Chondrocyte (in vitro differentiated cells): Measurements from ENCODE around the gene MACC1. TPM values are rescaled to one million over a fixed set of nuclear protein-coding genes. Genes with fewer than 3 reads are reported as not detected.
A peak's percentile ranks its signal among the peaks of the same experiment; 100 is the strongest.

Source experiments
- DNase-seq: peaks from one replicate; pipeline ENCODE4 v3.0.0; 2021; ENCODE audit warnings: mixed read lengths, low spot score
- H3K27ac Mint-ChIP-seq: one replicate; pipeline ENCODE4 v1.8.0; 2021; ENCODE audit warnings: mild to moderate bottlenecking, moderate library complexity, mixed read lengths; ENCODE audit not compliant: unreplicated experiment
- H3K27me3 Mint-ChIP-seq: 2 replicates; pipeline ENCODE4 v1.8.0; 2021; ENCODE audit warnings: low read depth, mixed read lengths
- H3K36me3 Mint-ChIP-seq: 2 replicates; pipeline ENCODE4 v1.8.0; 2021; ENCODE audit warnings: low read depth, mixed read lengths
- H3K4me1 Mint-ChIP-seq: 2 replicates; pipeline ENCODE4 v1.8.0; 2021; ENCODE audit warnings: low read depth, mild to moderate bottlenecking, mixed read lengths
- H3K4me3 Mint-ChIP-seq: one replicate; pipeline ENCODE4 v1.8.0; 2021; ENCODE audit warnings: mild to moderate bottlenecking, moderate library complexity, mixed read lengths; ENCODE audit not compliant: unreplicated experiment
- H3K9me3 Mint-ChIP-seq: 2 replicates; pipeline ENCODE4 v1.8.0; 2021; ENCODE audit warnings: low read depth, mixed read lengths
- total RNA-seq: library from RNA; stranded (reverse); gene quantifications from 3 replicates; pipeline ENCODE4 v1.2.1, GENCODE V29; 2021
- TF ChIP-seq, protein P1 (sequence below): fragments of 200-600 bp; sonication (generic); IDR thresholded peaks from 2 replicates; pipeline ENCODE4 v1.5.0; 2021; ENCODE audit warnings: antibody characterized with exemption, mild to moderate bottlenecking, moderate library complexity

MACC1 gene
- total RNA-seq, 1 donor from 2014 or later = not detected

DNA sequence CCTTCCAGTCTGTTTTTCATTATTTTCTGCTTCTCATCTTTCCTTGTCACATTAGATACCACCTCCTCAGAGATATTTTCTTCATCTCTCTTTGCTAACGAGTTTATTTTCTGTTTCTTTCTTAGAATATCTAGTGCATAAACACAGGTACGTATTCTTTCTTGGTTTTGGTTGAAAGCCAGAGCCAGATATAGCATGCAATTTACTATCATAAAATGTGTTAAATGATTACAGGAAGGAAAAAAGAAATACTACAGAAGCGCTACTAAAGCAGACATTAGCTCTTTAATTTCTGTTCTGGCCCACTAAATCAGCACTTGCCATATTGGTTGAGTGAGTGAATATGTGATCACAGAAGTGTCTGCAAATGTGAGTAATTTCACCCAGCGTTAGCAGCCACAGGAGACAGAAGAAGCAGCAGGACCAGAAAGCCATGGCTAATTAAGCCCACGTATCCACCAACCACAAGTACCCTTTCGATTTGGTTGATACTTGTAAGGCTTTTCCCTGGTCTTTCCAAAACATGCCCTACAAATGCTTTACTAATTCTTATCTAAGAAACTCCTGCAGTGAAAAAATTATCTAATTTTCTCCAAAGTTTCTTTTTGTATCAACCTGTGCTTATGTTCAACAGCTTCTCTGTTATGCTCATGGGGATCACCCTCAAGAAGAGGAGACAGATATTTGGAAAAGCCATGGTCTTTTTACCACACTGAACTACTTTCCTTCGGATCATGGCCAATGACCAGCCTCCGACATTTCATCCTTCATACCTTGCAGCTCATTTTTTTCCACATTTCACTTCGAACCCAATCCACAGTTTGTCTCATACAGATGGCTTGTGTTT, 23.1 kb upstream of the MACC1 start:
- no peak for DNase-seq
- Mint-ChIP-seq H3K4me3 (no peak overlapping the region), H3K36me3 (no peaks in the 10 kb centered on the region), H3K27me3 (no peaks in the 10 kb centered on the region), H3K9me3 (no peaks in the 10 kb centered on the region), H3K4me1 (peaks cover 21% of the 10 kb centered on the region), H3K27ac (peak overlapping the region; percentile 28)
- TF ChIP-seq, protein P1, sequence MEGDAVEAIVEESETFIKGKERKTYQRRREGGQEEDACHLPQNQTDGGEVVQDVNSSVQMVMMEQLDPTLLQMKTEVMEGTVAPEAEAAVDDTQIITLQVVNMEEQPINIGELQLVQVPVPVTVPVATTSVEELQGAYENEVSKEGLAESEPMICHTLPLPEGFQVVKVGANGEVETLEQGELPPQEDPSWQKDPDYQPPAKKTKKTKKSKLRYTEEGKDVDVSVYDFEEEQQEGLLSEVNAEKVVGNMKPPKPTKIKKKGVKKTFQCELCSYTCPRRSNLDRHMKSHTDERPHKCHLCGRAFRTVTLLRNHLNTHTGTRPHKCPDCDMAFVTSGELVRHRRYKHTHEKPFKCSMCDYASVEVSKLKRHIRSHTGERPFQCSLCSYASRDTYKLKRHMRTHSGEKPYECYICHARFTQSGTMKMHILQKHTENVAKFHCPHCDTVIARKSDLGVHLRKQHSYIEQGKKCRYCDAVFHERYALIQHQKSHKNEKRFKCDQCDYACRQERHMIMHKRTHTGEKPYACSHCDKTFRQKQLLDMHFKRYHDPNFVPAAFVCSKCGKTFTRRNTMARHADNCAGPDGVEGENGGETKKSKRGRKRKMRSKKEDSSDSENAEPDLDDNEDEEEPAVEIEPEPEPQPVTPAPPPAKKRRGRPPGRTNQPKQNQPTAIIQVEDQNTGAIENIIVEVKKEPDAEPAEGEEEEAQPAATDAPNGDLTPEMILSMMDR = no peak

DNA sequence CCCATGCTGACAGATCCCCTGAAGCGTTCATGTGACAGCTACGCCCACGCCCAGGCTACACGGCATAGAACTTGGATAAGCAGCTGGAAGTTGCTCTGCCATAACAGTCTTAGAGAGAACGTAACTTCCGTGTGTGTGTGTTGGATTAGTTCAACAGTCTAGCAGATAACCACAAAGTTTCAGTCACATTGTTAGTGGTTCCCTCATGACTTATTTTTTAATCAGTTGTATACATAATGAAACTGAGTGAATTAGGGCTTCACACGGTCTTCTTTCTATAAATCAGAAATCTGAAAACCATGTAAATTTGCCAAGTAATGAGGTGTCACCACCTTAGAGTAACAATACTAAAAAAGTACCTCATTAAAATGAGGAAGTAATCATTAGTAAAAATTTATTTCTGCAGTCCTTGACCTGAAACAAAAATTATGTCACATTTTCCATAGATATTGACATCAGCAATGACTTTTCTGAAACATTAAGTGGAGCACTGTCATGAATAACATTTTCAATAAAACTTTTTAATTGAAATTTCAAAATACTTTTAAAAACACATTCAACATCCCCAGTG, 21.7 kb upstream of the MACC1 start:
- Mint-ChIP-seq H3K27me3 (no peaks in the 10 kb centered on the region), H3K4me3 (no peak overlapping the region), H3K4me1 (peaks cover 21% of the 10 kb centered on the region), H3K27ac (no peak overlapping the region), H3K9me3 (no peaks in the 10 kb centered on the region), H3K36me3 (no peaks in the 10 kb centered on the region)
- DNase-seq = no peak
- TF ChIP-seq, protein P1 = no peak

GRCh38 chr7:20238194-20238753, 21.1 kb upstream of the MACC1 start:
- no peak for DNase-seq
- Mint-ChIP-seq H3K4me1 (peaks cover 21% of the 10 kb centered on the region), H3K9me3 (no peaks in the 10 kb centered on the region), H3K36me3 (no peaks in the 10 kb centered on the region), H3K4me3 (no peak overlapping the region), H3K27ac (no peak overlapping the region), H3K27me3 (no peaks in the 10 kb centered on the region)
- TF ChIP-seq, protein P1 = no peak

GRCh38 chr7:20237464-20238193, 20.4 kb upstream of the MACC1 start:
- no peaks in the 10 kb centered on the region for H3K36me3 Mint-ChIP-seq
- H3K9me3 Mint-ChIP-seq = no peaks in the 10 kb centered on the region
- peaks cover 21% of the 10 kb centered on the region for H3K4me1 Mint-ChIP-seq
- DNase-seq = no peak
- TF ChIP-seq, protein P1 = no peak
- H3K27me3 Mint-ChIP-seq = no peaks in the 10 kb centered on the region
- H3K27ac Mint-ChIP-seq = no peak overlapping the region
- H3K4me3 Mint-ChIP-seq = no peak overlapping the region

- H3K27ac Mint-ChIP-seq = no peak overlapping the region
- H3K4me1 Mint-ChIP-seq = peaks cover 17% of the 10 kb centered on the region
- TF ChIP-seq, protein P1 = no peak
- H3K4me3 Mint-ChIP-seq = no peak overlapping the region
- no peak for DNase-seq
- no peaks in the 10 kb centered on the region for H3K36me3 Mint-ChIP-seq
- H3K9me3 Mint-ChIP-seq = no peaks in the 10 kb centered on the region
- no peaks in the 10 kb centered on the region for H3K27me3 Mint-ChIP-seq
These were observed 19.6 kb upstream of the MACC1 start for GRCh38 chr7:20236790-20237189.
